HT1080 (cell line): ENCODE measurements around the gene USP43. TPM values are rescaled to one million over a fixed set of nuclear protein-coding genes. Genes with fewer than 3 reads are reported as not detected.
"Not testable (repeated sequence)": the region's sequence is repeated elsewhere in the genome, so short reads cannot be mapped to it uniquely, and the experiment has no call there.

Experiments used
- DNase-seq: peaks from one replicate; pipeline ENCODE4 v3.0.0-alpha.2; 2015; ENCODE audit warnings: low read depth
- polyA plus RNA-seq, 2 experiments: library from polyadenylated mRNA; depleted of rRNA; stranded (reverse); fragments of >200 nt; gene quantifications; 2 replicates each; pipeline ENCODE4 v1.2.3, GENCODE V29; 2015
- total RNA-seq: library from RNA; depleted of rRNA; stranded (reverse); fragments of >200 nt; shearing (Covaris generic); gene quantifications from 2 replicates; pipeline ENCODE4 v1.2.3, GENCODE V29; 2014; rRNA removed

Gene USP43
- 0.07 and 0.84 TPM in 2 replicates for total RNA-seq
- polyA plus RNA-seq (2015; cell fraction: cytosol; rRNA removed), result 0.02 TPM in 1 of 2 replicates, not detected in the other
- polyA plus RNA-seq (2015; cell fraction: nucleus; rRNA removed), result 0.12 TPM in 1 of 2 replicates, not detected in the other

GRCh38 chr17:9644910-9645751 lies at the start of gene USP43:
Gene USP43 (plus strand): TSS chr17:9645517. CDS start chr17:9645633, 116 bp downstream.
- no peak for DNase-seq

DNA sequence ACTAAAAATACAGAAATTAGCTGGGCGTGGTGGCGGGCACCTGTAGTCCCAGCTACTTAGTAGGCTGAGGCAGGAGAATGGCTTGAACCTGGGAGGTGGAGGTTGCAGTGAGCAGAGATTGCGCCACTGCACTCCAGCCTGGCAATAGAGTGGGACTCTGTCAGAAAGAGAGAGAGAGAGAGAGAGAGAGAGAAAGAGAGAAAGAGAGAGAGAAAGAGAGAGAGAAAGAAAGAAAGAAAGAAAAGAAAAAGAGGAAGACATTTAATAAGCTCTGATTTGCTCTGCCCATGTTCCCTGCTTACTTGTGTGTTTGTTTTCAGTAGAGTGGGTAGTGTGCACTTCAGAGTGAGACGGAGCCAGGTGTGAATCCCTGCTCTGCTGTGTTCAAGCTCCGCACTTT lies 47.7 kb upstream of the USP43 start:
- not testable (repeated sequence) for DNase-seq

DNA sequence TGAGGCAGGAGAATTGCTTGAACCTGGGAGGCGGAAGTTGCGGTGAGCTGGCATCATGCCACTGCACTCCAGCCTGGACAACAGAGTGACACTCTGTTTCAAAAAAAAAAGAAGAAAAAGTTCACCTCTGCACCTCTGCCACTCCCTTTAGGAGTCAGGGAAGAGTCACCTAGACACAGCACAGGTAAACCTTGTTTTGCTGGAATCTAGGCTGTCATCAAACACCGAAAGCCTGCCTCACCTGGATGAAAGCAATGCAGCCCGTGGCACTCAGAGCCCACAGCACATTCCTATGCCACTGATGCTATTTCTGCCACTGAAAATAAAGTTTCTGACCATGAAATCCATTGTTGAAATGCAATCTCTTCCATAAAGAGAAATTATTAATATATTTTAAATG lies 46.7 kb upstream of the USP43 start:
- no peak for DNase-seq

- not testable (repeated sequence) for DNase-seq
Measured at GRCh38 chr17:9604583-9604982, 40.7 kb upstream of the USP43 start.

DNA sequence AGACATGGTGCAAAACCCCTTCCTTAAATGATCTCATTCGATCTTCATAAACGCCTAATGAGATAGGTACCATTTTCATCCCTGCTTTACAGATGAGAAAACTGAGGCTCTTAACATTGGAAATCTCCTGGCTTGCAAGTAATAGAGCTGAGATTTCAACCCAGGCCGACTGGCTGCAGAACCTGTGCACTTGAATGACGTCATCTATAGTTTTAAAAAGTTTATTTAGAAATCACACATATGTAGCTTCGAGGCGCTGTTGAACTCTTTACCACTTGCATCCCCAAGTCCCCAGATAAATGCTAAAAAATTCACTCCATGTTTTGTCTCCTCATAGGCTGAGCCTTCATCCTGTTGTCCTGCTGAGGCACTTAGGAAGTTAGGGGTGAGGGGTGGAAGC lies 38.9 kb upstream of the USP43 start:
- no peak for DNase-seq

DNA sequence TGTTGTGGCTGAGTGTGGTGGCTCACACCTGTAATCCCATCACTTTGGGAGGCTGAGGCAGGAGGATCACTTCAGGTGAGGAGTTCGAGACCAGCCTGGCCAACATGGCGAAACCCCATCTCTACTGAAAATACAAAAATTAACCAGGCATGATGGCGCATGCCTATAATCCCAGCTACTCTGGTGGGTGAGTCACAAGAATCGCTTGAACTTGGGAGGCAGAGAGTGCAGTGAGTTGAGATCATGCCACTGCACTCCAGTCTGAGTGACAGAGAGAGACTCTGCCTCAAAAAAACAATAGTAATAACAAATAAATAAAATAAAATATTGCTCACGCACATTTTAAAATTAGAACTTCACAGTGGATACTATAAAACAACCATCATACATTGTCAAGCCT lies 38.3 kb upstream of the USP43 start:
- not testable (repeated sequence) for DNase-seq

GRCh38 chr17:9611557-9611956 lies 33.8 kb upstream of the USP43 start:
- DNase-seq, result no peak

DNA sequence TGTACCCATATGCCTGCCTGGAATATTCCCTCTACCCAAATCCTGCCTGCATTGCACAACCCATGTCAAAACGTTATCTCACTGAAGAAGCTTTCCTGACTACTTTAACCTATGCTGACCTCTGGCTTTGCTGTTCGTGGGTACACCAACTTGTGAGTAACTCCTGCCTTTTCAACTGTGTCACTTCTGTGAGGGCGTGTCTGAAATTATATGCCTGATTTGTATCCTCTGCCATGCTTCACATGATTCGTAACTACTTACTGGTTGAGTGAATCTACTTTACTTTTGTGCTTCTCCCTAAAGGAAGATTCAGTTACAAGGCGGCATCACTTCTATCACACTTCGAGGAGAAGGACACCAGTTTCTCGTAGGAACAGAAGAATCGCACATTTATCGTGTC lies 33.3 kb upstream of the USP43 start:
- peak; percentile 3 for DNase-seq

DNA sequence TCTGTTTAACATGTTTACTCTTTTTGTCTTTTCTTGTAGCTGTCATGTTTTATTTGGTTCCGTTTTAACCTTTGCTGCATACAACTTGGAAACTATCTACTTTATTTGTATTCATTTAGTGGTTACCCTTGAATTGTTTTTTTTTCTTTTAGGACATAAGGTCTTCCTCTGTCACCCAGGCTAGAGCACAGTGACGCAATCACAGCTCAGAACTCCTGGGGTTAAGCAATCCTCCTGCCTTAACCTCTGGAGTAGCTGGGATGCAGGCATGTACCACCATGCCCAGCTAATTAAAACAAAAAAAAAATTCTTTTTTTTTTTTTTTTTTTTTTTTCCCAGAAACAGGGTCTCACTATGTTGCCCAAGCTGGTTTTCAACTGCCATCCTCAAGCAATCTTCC lies 29.8 kb upstream of the USP43 start:
- no peak for DNase-seq

DNA sequence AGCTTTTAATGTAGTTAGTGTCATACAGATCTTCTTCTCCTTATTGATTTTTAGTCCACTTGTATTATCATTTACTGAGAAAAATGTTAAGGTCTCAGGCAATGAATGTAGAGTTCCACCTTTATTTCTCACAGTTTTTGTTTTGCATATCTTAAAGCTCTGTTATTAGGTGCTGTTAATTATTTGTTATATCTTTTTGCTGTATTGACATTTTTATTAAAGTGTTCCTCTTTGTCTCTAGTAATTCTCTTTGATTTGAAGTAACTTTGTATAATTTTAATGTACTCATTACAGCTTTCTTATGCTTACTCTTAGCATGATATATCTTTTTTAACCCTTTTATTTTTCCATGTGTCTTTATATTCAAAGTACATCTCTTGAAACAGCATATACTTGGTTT lies 22.4 kb upstream of the USP43 start:
- no peak for DNase-seq

GRCh38 chr17:9628509-9628908 lies 16.8 kb upstream of the USP43 start:
- peak; percentile 22 for DNase-seq

- no peak for DNase-seq
Measured at GRCh38 chr17:9632741-9633140, 12.6 kb upstream of the USP43 start.

- no peak for DNase-seq
Measured at GRCh38 chr17:9635340-9635739, 10.0 kb upstream of the USP43 start.

- DNase-seq, result no peak
Measured at GRCh38 chr17:9636501-9636900, 8.8 kb upstream of the USP43 start.

DNA sequence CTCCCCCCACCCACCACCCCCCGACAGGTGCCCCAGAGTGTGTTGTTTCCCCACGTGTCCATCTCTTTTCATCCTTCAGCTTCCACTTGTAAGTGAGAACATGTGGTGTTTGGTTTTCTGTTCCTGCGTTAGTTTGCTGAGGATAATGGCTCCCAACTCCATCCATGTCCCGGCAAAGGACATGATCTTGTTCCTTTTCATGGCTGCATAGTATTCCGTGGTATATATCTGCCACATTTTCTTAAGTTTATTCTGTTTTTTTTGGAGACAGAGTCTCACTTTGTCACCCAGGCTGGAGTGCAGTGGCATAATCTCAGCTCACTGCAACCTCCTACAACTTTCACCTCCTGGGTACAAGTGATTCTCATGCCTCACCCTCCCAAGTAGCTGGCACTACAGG lies 4.9 kb upstream of the USP43 start:
- DNase-seq, result not testable (repeated sequence)

DNA sequence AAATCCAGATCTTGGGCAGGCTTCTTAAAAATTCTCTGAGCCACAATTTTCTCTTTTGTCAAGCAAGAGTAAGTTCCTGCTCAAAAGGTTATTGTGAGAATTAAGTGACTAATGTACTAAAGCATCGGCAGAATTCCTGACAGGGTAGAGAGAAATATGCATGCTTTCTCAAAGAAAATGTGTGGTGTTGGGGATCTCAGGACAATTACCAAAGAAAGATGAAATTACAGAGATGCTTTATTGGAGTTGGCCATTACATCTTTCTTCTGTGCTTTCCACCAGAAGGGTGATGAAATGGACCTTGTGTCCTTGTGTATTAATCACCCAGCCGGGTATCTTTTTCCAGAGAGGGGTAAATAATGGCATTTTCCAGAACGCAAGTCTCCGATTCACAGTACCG lies 1.7 kb upstream of the USP43 start:
- no peak for DNase-seq

GRCh38 chr17:9645851-9646545 lies 681 bp downstream of the USP43 start:
- no peak for DNase-seq

DNA sequence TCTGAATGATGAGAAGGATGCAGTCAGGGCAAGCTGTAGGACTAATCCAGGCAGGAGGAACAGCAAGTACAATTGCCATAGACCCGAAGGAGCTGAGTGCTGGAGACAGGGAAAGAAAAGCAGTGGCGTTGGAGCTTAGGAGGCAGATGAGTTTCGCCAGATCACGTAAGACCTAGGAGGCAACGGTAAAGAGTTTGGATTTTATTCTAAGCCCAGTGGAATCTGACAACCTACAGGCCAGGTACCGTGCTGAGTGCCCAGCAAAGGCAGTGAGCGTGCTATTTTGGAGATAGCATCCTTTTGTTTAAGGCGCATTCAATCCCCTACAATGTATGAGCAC lies 1.2 kb downstream of the USP43 start:
- DNase-seq, result no peak

- no peak for DNase-seq
Measured at GRCh38 chr17:9647014-9647413, 1.7 kb downstream of the USP43 start.

DNA sequence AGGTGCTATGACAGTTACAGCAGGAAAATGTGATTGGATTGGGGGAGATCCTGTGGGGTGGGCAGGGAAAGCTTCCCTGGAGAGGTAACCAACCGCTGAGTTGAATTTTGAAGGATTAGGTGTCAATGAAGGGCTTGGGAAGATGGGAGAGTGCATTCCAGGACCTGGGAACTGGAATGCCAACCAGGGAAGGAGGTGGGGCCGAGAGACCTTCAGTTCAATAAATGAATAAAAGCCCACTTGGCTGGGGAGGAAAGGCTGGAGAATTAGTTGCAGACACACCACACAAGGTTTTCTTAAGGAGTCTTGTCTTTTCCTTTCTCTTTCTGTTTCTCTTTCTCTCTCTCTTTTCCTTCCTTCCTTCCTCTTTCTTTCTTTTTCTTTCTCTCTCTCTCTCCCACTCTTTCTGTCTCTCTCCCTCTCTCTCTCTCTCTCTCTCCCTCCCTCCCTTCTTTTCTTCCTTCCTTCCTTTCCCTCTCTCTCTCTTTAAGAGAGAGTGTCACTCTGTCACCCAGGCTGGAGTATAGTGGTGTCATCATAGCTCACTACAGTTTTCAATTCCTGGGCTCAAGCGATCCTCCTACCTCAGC lies 3.3 kb downstream of the USP43 start:
- DNase-seq, result no peak

GRCh38 chr17:9658593-9659211 lies 13.4 kb downstream of the USP43 start:
- peak; percentile 25 for DNase-seq

DNA sequence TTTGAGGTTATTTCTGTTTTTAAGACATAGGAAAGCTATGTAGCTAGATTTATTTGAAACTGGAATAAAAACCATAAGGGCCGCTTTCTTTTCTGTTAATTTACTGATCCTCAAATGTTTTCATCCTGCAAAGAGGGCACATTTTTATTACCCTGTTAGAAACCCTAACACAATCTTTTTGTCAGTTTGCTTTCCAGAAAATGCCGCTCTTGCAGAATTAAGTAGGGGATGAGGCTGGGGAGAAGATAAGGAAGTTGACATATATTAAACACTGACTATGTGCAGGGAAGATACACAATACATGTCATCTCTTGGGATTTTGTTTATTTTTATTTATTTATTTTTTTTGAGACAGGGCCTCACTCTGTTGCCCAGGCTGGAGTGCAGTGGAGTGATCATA lies 15.7 kb downstream of the USP43 start:
- no peak for DNase-seq
